Suprapubic skin (tissue), 3 donors: Measurements from ENCODE around the gene KCNJ8.

Experiments used
- CTCF ChIP-seq, 2 donors: fragments of 200-600 bp in 1 of 2; fragments of 450-650 bp in 1 of 2; sonication (generic) in 1 of 2; IDR thresholded peaks; one replicate each; pipeline ENCODE4 v1.5.1; 2016 to 2019; ENCODE audit warnings: antibody characterized with exemption in 2 of 2, mild to moderate bottlenecking in 1 of 2, moderate library complexity in 1 of 2
- POLR2A ChIP-seq, 2 donors: fragments of 450-650 bp; IDR thresholded peaks; one replicate each; pipeline ENCODE4 v1.6.1; 2017; ENCODE audit warnings: antibody characterized with exemption in 2 of 2, mild to moderate bottlenecking in 2 of 2, moderate library complexity in 2 of 2

DNA sequence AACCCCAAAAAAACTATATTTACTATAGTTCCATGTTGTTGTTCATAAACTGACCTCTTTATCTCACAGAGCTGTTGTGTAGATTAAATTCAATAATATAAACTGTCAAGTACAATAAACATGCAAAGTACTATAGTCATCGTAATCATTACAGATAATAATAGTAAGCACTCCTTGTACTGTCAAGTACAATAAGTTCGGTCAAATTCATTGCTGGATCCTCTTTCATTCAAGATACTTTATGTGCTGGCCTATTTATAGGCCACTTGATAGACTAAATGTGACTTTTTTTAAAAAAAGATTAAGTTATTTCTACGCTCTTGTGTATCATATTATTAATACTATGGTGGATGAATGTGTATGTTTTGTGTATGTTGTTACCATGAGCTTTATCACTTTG lies 39.2 kb upstream of the KCNJ8 start:
- no peak for TF ChIP-seq CTCF (IDR thresholded peaks at IDR 0.05)
- no peak for TF ChIP-seq POLR2A (IDR thresholded peaks at IDR 0.05)
